HFFc6 (cell line): ENCODE measurements around the gene RPP38. TPM values are rescaled to one million over a fixed set of nuclear protein-coding genes. Genes with fewer than 3 reads are reported as not detected.

ENCODE experiments used
- DNase-seq: peaks from one replicate; pipeline ENCODE4 v3.0.0-alpha.2; 2018
- H3K27ac Mint-ChIP-seq: 2 replicates; pipeline ENCODE4 v1.8.0; 2020; ENCODE audit warnings: mild to moderate bottlenecking, mixed read lengths
- H3K27me3 Mint-ChIP-seq: 2 replicates; pipeline ENCODE4 v1.8.0; 2021; ENCODE audit warnings: mild to moderate bottlenecking, moderate library complexity, mixed read lengths; ENCODE audit not compliant: insufficient read depth
- H3K36me3 Mint-ChIP-seq: 2 replicates; pipeline ENCODE4 v1.8.0; 2021; ENCODE audit warnings: low read depth, mixed read lengths
- H3K4me1 Mint-ChIP-seq: 2 replicates; pipeline ENCODE4 v1.8.0; 2020; ENCODE audit warnings: low read depth, mixed read lengths
- H3K4me3 Mint-ChIP-seq: 2 replicates; pipeline ENCODE4 v1.8.0; 2020; ENCODE audit warnings: mild to moderate bottlenecking, moderate library complexity, mixed read lengths
- H3K9me3 Mint-ChIP-seq: 2 replicates; pipeline ENCODE4 v1.8.0; 2020; ENCODE audit warnings: mild to moderate bottlenecking, mixed read lengths
- total RNA-seq, 6 experiments: library from RNA; stranded (reverse); fragmentation: NEBNext Ultra II Directional; extraction: Animal tissue kit (Norgen Biotek cat#: 25700); gene quantifications; 2 replicates in 1 of 6; 3 replicates in 5 of 6; pipeline ENCODE4 v1.2.3, GENCODE V29; 2021
- TF ChIP-seq, protein P1 (sequence below): fragments of 200-600 bp; sonication (generic); IDR thresholded peaks from 2 replicates; pipeline ENCODE4 v1.5.0; 2021; ENCODE audit warnings: antibody characterized with exemption, mild to moderate bottlenecking

The RPP38 gene
- total RNA-seq, 6 experiments from 2014 or later: 10.8 to 14.2 (median 11.4) TPM

- H3K4me3 Mint-ChIP-seq: no peak overlapping the region
- H3K4me1 Mint-ChIP-seq: no peaks in the 10 kb centered on the region
- H3K36me3 Mint-ChIP-seq: peaks cover 61% of the 10 kb centered on the region
- no peaks in the 10 kb centered on the region for H3K9me3 Mint-ChIP-seq
- no peaks in the 10 kb centered on the region; the same call in 1 of the 2 replicates for H3K27me3 Mint-ChIP-seq
- TF ChIP-seq, protein P1, sequence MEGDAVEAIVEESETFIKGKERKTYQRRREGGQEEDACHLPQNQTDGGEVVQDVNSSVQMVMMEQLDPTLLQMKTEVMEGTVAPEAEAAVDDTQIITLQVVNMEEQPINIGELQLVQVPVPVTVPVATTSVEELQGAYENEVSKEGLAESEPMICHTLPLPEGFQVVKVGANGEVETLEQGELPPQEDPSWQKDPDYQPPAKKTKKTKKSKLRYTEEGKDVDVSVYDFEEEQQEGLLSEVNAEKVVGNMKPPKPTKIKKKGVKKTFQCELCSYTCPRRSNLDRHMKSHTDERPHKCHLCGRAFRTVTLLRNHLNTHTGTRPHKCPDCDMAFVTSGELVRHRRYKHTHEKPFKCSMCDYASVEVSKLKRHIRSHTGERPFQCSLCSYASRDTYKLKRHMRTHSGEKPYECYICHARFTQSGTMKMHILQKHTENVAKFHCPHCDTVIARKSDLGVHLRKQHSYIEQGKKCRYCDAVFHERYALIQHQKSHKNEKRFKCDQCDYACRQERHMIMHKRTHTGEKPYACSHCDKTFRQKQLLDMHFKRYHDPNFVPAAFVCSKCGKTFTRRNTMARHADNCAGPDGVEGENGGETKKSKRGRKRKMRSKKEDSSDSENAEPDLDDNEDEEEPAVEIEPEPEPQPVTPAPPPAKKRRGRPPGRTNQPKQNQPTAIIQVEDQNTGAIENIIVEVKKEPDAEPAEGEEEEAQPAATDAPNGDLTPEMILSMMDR: no peak
- DNase-seq: no peak
- H3K27ac Mint-ChIP-seq: no peak overlapping the region
Observed at GRCh38 chr10:15131330-15131729, 34.2 kb downstream of the RPP38 start.

DNA sequence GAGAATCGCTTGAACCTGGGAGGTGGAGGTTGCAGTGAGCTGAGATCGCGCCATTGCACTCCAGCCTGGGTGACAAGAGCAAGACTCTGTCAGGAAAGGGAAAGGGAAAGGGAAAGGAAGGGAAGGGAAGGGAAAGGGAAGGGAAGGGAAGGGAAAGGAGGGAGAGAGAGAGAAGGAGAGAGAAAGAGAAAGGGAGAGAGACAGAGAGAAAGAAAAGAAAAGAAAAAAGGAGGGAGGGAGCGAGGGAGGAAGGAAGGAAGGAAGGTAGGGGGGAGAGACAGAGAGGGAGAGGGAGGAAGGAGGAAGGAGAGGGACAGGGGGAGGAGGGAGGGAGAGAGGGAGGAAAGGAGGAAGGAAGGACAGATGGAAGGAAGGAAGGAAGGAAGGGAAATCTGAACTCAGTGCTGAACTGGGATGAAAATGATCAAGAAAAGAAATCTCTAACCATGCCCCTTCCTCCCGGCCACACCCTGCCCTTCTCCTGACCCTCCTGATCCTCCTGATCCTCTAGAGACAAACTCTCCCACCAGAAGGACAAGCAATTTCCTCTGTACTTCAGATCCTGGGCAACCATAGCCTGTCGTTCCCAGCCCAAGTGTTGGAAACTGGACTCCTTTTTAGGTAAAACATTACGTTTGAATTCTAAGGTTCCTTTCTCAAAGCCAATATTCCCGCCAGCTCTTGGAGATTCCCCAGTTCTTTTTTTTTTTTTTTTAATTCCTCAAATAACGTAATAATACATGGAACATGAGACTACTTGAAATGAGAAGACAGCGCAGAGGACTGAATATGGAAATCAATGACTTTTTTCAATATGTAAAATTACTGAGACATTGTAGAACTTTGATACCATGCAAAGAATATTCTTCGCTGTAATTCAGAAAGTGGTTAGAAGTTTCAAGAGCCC lies 39.2 kb downstream of the RPP38 start:
- Mint-ChIP-seq H3K27me3 (no peaks in the 10 kb centered on the region; the same call in 1 of the 2 replicates), H3K36me3 (peaks cover 66% of the 10 kb centered on the region)

DNA sequence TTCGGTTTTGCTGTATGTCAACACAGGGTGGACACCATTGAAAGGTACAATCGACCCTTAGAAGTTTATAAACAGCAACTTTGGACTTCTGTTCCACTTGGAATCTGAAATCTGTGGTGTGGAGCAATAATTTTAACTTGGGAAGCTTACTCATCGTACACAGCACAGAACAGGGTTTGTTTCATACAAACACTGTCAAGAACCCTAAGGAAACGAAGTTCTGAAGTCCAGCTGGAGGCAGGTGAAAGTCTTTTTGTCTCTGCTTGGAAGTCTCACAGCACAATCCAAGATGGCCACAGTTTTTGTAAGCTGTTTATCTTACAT lies 39.8 kb downstream of the RPP38 start:
- no peak for DNase-seq

More for the DNA sequence above, 39.2 kb downstream of the RPP38 start:
- no peak overlapping the region for H3K4me3 Mint-ChIP-seq
- TF ChIP-seq, protein P1: no peak
- no peak for DNase-seq
- peaks cover 18% of the 10 kb centered on the region for H3K4me1 Mint-ChIP-seq
- H3K27ac Mint-ChIP-seq: no peak overlapping the region
- no peaks in the 10 kb centered on the region for H3K9me3 Mint-ChIP-seq

DNA sequence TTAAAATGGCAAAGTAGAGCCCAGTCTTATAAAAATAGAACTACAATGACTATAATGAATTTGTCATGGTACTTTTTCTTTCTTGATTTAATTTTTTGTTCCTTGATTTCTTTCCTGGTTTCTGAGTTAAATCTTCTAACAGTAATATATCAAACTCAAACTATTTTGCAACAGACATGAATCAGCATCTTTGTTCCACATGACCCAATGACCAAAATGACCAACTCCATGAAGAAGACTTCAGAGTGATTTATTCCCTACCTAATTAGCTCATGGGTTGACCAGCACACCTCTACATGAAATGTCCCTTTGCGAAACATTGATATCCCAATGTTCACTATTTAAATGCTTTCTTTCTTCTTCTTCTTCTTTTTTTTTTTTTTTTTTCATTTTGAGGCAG lies 40.5 kb downstream of the RPP38 start:
- no peaks in the 10 kb centered on the region for H3K9me3 Mint-ChIP-seq
- DNase-seq: no peak
- no peak overlapping the region for H3K4me3 Mint-ChIP-seq
- H3K4me1 Mint-ChIP-seq: peaks cover 25% of the 10 kb centered on the region
- no peaks in the 10 kb centered on the region; the same call in 1 of the 2 replicates for H3K27me3 Mint-ChIP-seq
- H3K27ac Mint-ChIP-seq: peak overlapping the region; percentile 21; the same call in 1 of the 2 replicates
- TF ChIP-seq, protein P1: no peak
- peaks cover 60% of the 10 kb centered on the region for H3K36me3 Mint-ChIP-seq

More for the DNA sequence above, 39.8 kb downstream of the RPP38 start:
- Mint-ChIP-seq H3K4me1 (peaks cover 24% of the 10 kb centered on the region), H3K27me3 (no peaks in the 10 kb centered on the region; the same call in 1 of the 2 replicates), H3K4me3 (no peak overlapping the region), H3K27ac (no peak overlapping the region), H3K36me3 (peaks cover 62% of the 10 kb centered on the region), H3K9me3 (no peaks in the 10 kb centered on the region)
- TF ChIP-seq, protein P1: no peak

DNA sequence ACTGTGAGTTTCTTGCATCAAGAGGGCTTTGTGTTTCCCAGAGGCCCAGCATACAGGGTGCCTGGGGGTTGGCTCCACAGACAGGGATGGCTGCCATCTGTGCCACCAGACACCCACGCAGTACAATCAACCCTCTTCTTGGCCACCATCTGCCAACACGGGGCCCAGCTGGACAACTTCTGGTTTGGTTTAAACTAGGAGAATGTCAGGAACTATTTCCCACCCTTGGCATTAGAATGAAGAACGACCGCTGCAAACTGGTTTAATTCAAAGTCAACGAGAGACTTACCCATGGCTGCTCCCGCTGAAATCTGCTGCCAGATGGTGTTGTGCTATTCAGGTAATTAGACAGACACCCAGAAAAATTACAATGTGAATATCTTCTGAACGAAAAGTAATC lies 43.5 kb downstream of the RPP38 start:
- no peak overlapping the region for H3K27ac Mint-ChIP-seq
- H3K4me1 Mint-ChIP-seq: peaks cover 44% of the 10 kb centered on the region
- no peaks in the 10 kb centered on the region; the same call in 1 of the 2 replicates for H3K27me3 Mint-ChIP-seq
- H3K36me3 Mint-ChIP-seq: peaks cover 39% of the 10 kb centered on the region
- no peak overlapping the region for H3K4me3 Mint-ChIP-seq
- no peaks in the 10 kb centered on the region for H3K9me3 Mint-ChIP-seq
- TF ChIP-seq, protein P1: no peak
- DNase-seq: no peak
